GM06990 (cell line): Measurements from ENCODE around the gene SVBP.

Source experiments
- DNase-seq: peaks from one replicate; pipeline ENCODE4 v3.0.0-alpha.2; 2011; ENCODE audit not compliant: insufficient read length; ENCODE audit errors: extremely low read depth
- H3K27me3 ChIP-seq: replicated peaks from 2 replicates; pipeline ENCODE4 v1.6.0; 2011; ENCODE audit warnings: low read length; ENCODE audit not compliant: control insufficient read depth, insufficient read depth
- H3K36me3 ChIP-seq: 2 replicates; pipeline ENCODE4 v1.5.1; 2011; ENCODE audit warnings: low read length; ENCODE audit not compliant: control insufficient read depth, insufficient read depth
- H3K4me3 ChIP-seq: replicated peaks from 2 replicates; pipeline ENCODE4 v1.5.1; 2011; ENCODE audit warnings: low read depth, mild to moderate bottlenecking, control low read depth, low read length
- TF ChIP-seq, protein P1 (sequence below): IDR thresholded peaks from 2 replicates; pipeline ENCODE4 v1.5.1; 2011; ENCODE audit warnings: low read length, control low read depth, mild to moderate bottlenecking, inconsistent platforms; ENCODE audit not compliant: insufficient read depth, poor library complexity, severe bottlenecking

The SVBP gene

DNA sequence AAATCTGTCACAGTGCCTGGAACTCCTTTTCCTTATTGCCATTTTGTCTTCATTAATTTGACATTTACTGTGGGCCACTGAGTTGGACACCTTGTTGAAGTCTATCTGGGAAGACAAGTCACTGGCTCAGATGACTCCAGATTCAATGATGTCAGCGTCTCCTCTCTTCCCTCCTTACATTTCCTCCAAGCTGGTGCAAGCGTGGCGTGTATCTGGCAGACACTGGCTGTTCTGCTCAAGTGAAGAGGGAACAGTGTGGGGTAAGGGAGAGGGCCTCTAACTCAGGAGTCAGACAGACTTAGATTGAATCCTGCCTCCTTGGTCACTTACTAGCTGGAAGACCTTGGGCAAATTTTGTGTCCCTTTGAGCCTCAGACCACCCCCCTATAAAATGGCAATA, 20.5 kb upstream of the SVBP start:
- TF ChIP-seq, protein P1, sequence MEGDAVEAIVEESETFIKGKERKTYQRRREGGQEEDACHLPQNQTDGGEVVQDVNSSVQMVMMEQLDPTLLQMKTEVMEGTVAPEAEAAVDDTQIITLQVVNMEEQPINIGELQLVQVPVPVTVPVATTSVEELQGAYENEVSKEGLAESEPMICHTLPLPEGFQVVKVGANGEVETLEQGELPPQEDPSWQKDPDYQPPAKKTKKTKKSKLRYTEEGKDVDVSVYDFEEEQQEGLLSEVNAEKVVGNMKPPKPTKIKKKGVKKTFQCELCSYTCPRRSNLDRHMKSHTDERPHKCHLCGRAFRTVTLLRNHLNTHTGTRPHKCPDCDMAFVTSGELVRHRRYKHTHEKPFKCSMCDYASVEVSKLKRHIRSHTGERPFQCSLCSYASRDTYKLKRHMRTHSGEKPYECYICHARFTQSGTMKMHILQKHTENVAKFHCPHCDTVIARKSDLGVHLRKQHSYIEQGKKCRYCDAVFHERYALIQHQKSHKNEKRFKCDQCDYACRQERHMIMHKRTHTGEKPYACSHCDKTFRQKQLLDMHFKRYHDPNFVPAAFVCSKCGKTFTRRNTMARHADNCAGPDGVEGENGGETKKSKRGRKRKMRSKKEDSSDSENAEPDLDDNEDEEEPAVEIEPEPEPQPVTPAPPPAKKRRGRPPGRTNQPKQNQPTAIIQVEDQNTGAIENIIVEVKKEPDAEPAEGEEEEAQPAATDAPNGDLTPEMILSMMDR, result no peak

GRCh38 chr1:42835422-42835821, 18.2 kb upstream of the SVBP start:
- no peak overlapping the region for H3K4me3 ChIP-seq
- H3K27me3 ChIP-seq, result no peaks in the 10 kb centered on the region

More for the DNA sequence above, 20.5 kb upstream of the SVBP start:
- Histone ChIP-seq H3K4me3 (no peak overlapping the region), H3K27me3 (no peaks in the 10 kb centered on the region), H3K36me3 (no peaks in the 10 kb centered on the region)
- no peak for DNase-seq

GRCh38 chr1:42834803-42835202, 17.6 kb upstream of the SVBP start:
- TF ChIP-seq, protein P1, result no peak

More at GRCh38 chr1:42835422-42835821, 18.2 kb upstream of the SVBP start:
- no peaks in the 10 kb centered on the region for H3K36me3 ChIP-seq
- TF ChIP-seq, protein P1, result no peak
- DNase-seq, result no peak

DNA sequence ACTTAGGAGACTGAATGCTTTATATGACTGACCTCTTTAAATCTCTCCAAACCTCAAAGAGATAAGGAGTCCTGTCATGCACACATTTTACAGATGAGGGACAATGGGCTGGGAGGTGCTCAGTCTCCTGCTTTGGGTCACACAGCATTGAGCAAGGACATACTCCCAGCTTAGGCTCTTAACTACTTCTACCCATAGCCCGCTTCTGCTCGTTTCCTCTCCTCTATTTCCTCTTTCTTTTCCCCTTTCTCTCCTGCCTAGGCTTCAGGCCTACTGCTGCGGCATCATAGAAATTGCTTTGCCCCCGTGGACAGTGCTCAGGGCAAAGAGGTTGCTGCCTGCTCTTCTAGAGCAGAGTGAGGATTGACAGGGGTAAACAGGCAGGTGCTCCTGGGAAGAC, 16.8 kb upstream of the SVBP start:
- Histone ChIP-seq H3K36me3 (no peaks in the 10 kb centered on the region), H3K27me3 (no peaks in the 10 kb centered on the region), H3K4me3 (no peak overlapping the region)
- DNase-seq, result no peak
- TF ChIP-seq, protein P1, result no peak

More at GRCh38 chr1:42834803-42835202, 17.6 kb upstream of the SVBP start:
- Histone ChIP-seq H3K36me3 (no peaks in the 10 kb centered on the region), H3K27me3 (no peaks in the 10 kb centered on the region), H3K4me3 (no peak overlapping the region)
- DNase-seq, result no peak

GRCh38 chr1:42832641-42833240, 15.5 kb upstream of the SVBP start:
- Histone ChIP-seq H3K36me3 (no peaks in the 10 kb centered on the region), H3K27me3 (no peaks in the 10 kb centered on the region), H3K4me3 (no peak overlapping the region)
- TF ChIP-seq, protein P1, result no peak
- no peak for DNase-seq

- Histone ChIP-seq H3K36me3 (no peaks in the 10 kb centered on the region), H3K4me3 (no peak overlapping the region), H3K27me3 (no peaks in the 10 kb centered on the region)
- TF ChIP-seq, protein P1, result no peak
- DNase-seq, result no peak
Observed at GRCh38 chr1:42831273-42831672, 14.1 kb upstream of the SVBP start.
